AG10803 (cell line): ENCODE measurements around the gene METTL27.
"Not testable (repeated sequence)": the region's sequence is repeated elsewhere in the genome, so short reads cannot be mapped to it uniquely, and the experiment has no call there.

Experiments used
- DNase-seq: peaks from one replicate; pipeline ENCODE4 v3.0.0; 2010; ENCODE audit warnings: low read depth
- H3K4me3 ChIP-seq: 2 replicates; pipeline ENCODE4 v1.5.1; 2011; ENCODE audit warnings: mild to moderate bottlenecking, low read length, control low read depth
- CTCF ChIP-seq: conservative IDR thresholded peaks from 2 replicates; pipeline ENCODE4 v1.5.1; 2011; ENCODE audit warnings: mild to moderate bottlenecking, low read length, control low read depth, inconsistent platforms

The METTL27 gene

GRCh38 chr7:73885433-73885974 lies 43.2 kb upstream of the METTL27 start:
- no peak for DNase-seq
- no peak overlapping the region for H3K4me3 ChIP-seq
- no peak for TF ChIP-seq CTCF

GRCh38 chr7:73884867-73885422 lies 42.6 kb upstream of the METTL27 start:
- H3K4me3 ChIP-seq, DNase-seq: not testable (repeated sequence)

DNA sequence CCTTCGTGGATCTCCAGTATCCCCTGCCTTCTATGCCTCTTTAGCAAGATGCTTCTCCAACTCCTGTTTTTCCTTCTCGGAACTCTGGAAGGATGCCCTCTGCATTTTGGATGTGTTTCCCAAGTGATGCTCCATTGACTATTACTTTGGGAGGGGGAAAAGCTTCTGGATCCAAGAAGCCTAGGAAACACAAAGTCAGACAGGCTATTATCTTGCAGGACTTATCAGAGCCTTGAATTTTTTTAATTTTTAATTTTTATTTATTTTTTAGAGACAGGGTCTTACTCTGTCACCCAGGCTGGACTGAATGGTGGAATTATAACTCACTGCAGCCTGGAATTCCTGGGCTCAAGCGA lies 39.7 kb upstream of the METTL27 start:
- H3K4me3 ChIP-seq, result no peak overlapping the region
- TF ChIP-seq CTCF, result no peak
- no peak for DNase-seq

GRCh38 chr7:73881352-73882046 lies 39.2 kb upstream of the METTL27 start:
- TF ChIP-seq CTCF, result no peak
- DNase-seq, result no peak
- no peak overlapping the region for H3K4me3 ChIP-seq

- TF ChIP-seq CTCF, result no peak
- peak; percentile 63 for DNase-seq
- no peak overlapping the region for H3K4me3 ChIP-seq
Observed at GRCh38 chr7:73880755-73881328, 38.5 kb upstream of the METTL27 start.

GRCh38 chr7:73879977-73880681 lies 37.8 kb upstream of the METTL27 start:
- peak; percentile 96 for DNase-seq
- TF ChIP-seq CTCF, result no peak
- H3K4me3 ChIP-seq, result no peak overlapping the region

- DNase-seq, result no peak
- H3K4me3 ChIP-seq, result no peak overlapping the region
- no peak for TF ChIP-seq CTCF
Observed at GRCh38 chr7:73876973-73877372, 34.7 kb upstream of the METTL27 start.
